ENCODE measurements around the gene MMP2. TPM values are rescaled to one million over a fixed set of nuclear protein-coding genes. Genes with fewer than 3 reads are reported as not detected.

MMP2 gene
- total RNA-seq, 3 donors from 2014 or later, result 113 to 1,485 (median 459) TPM

DNA sequence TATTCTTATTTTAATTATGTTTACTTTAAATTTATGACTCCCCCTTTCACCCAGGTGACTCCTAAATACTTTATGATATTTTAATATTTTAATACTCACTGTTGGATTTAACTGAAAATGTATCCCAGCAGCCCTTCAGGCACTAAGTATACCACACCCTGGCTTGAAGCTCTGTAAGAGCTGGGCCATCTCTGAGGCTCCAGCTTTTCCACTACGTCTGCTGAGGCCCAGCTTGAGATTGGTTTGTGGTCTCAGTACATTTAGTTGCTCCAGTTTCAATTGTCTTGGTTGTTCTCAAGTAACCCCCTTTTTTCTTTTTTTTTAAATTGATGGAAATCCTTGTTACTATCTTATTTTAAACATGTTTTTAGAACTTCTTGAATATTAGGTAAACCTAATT is 60.5 kb downstream of the MMP2 start:
- no peak overlapping the region for H3K4me3 ChIP-seq
- peak overlapping the region; percentile 46 to 68 for H3K27ac ChIP-seq
- no peak for DNase-seq (ENCODE audit: low spot score in 2 of 2)
- TF ChIP-seq POLR2A (IDR thresholded peaks at IDR 0.05), result no peak
- TF ChIP-seq POLR2AphosphoS5 (IDR thresholded peaks at IDR 0.05), result no peak
- TF ChIP-seq, protein P1, sequence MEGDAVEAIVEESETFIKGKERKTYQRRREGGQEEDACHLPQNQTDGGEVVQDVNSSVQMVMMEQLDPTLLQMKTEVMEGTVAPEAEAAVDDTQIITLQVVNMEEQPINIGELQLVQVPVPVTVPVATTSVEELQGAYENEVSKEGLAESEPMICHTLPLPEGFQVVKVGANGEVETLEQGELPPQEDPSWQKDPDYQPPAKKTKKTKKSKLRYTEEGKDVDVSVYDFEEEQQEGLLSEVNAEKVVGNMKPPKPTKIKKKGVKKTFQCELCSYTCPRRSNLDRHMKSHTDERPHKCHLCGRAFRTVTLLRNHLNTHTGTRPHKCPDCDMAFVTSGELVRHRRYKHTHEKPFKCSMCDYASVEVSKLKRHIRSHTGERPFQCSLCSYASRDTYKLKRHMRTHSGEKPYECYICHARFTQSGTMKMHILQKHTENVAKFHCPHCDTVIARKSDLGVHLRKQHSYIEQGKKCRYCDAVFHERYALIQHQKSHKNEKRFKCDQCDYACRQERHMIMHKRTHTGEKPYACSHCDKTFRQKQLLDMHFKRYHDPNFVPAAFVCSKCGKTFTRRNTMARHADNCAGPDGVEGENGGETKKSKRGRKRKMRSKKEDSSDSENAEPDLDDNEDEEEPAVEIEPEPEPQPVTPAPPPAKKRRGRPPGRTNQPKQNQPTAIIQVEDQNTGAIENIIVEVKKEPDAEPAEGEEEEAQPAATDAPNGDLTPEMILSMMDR (IDR thresholded peaks at IDR 0.05), result no peak
- intact Hi-C loops (cut with DNase I; ENCODE audit: low total_unique reads), result no loop called here
- H3K36me3 ChIP-seq, result no peaks in the 10 kb centered on the region
- no peaks in the 10 kb centered on the region for H3K9me3 ChIP-seq
- H3K4me1 ChIP-seq, result no peaks in the 10 kb centered on the region
- no peaks in the 10 kb centered on the region for H3K27me3 ChIP-seq

DNA sequence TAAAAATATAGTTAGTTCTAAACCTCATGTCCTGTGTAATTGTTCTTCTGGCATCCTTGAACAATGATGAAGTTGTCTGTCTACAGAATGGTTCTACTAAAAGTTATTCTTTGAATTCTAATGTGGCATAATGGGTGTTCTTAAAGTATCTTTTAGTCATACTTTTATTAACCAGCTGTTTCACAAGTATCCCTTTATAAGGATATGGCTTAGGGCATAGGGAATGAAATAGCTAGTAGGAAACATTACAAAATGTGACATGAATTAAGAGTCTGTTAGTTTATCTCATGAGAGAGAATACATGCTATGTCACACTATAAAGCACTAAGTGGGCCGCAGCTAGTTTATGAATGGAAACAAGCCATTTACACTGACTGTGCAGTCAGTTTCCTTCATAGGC is 61.2 kb downstream of the MMP2 start:
- intact Hi-C loops (cut with DNase I; ENCODE audit: low total_unique reads), result no loop called here
- H3K4me1 ChIP-seq, result no peaks in the 10 kb centered on the region

DNA sequence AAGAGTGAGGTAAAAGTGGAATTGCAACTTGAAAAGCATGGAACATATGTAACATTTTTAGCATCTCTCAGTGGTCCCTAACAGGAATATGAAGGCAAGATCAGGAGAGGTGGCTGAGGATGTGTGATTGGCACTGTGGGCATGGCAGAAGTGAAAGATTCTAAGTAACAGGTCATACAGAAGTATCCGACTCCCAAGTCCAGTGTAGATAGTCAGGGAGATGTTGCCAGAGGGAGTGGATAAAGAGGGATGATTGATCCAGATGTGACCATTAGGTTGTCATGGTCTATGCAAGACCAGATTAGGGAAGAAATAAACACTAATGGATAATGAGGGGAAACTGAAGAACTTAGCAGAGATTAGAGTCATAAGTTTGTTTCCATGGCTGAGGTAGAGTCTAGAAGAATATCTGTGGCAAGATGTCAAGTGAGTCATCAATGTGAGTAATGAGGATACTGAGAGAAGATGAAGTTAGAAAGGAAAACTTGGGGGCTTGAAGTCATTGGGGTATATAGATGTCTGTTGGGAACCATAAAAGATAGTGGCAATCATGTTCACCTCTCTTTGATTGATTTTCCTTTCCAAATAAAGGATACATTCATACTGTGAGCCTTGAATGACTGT is 63.6 kb downstream of the MMP2 start:
- TF ChIP-seq POLR2A (IDR thresholded peaks at IDR 0.05) (no peak), POLR2AphosphoS5 (IDR thresholded peaks at IDR 0.05) (no peak)
- TF ChIP-seq, protein P1 (IDR thresholded peaks at IDR 0.05), result no peak
- H3K4me3 ChIP-seq, result no peak overlapping the region
- H3K9me3 ChIP-seq, result no peaks in the 10 kb centered on the region
- intact Hi-C loops (cut with DNase I; ENCODE audit: low total_unique reads), result no loop called here
- H3K27me3 ChIP-seq, result no peaks in the 10 kb centered on the region
- no peaks in the 10 kb centered on the region for H3K4me1 ChIP-seq
- no peak overlapping the region for H3K27ac ChIP-seq
- no peak for DNase-seq (ENCODE audit: low spot score in 2 of 2)
- no peaks in the 10 kb centered on the region for H3K36me3 ChIP-seq

More for the DNA sequence above, 61.2 kb downstream of the MMP2 start:
- TF ChIP-seq POLR2AphosphoS5 (IDR thresholded peaks at IDR 0.05) (no peak), POLR2A (IDR thresholded peaks at IDR 0.05) (no peak)
- TF ChIP-seq, protein P1 (IDR thresholded peaks at IDR 0.05), result no peak
- Histone ChIP-seq H3K27ac (peak overlapping the region; percentile 46 to 68), H3K4me3 (no peak overlapping the region), H3K36me3 (no peaks in the 10 kb centered on the region), H3K9me3 (no peaks in the 10 kb centered on the region), H3K27me3 (no peaks in the 10 kb centered on the region)
- DNase-seq (ENCODE audit: low spot score in 2 of 2), result no peak

DNA sequence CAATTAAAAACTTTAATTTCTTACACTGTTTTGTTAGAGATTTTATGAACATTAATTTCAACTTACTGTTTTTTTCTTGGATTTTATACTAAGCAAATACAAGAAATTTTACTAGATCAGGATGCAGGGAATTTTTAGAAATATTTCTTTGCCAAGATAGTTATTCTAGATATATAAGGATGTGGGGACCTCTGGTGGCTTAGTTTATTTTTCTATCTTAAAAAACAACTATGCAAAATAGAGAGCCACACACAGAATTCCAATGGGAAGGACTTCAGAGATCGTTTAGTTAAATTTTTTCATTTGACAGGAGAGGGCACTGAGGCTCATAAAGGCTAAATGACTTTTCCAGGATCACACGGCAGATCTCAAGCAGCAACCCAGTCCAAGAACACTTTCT is 64.5 kb downstream of the MMP2 start:
- intact Hi-C loops (cut with DNase I; ENCODE audit: low total_unique reads), result no loop called here

DNA sequence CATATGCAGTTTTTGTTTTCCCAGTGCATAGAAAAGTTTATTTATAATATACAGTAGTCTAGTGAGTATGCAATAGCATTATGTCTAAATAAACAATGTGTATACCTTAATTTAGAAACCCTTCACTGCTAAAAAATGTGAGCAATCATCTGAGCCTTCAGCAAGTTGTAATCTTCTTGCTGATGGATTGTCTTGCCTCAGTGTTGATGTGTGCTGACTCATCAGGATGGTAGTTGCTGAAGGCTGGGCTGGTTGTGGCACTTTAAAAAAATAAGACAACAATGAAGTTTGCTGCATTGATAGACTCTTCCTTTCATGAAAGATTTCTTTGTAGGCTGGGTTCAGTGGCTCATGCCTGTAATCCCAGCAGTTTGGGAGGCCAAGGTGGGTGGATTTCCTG is 73.6 kb downstream of the MMP2 start:
- TF ChIP-seq POLR2AphosphoS5 (IDR thresholded peaks at IDR 0.05) (no peak), POLR2A (IDR thresholded peaks at IDR 0.05) (no peak)
- TF ChIP-seq, protein P1 (IDR thresholded peaks at IDR 0.05), result no peak
- H3K27me3 ChIP-seq, result no peaks in the 10 kb centered on the region
- no peaks in the 10 kb centered on the region for H3K36me3 ChIP-seq
- peaks cover 0 to 4% of the 10 kb centered on the region in 2 donors for H3K9me3 ChIP-seq
- intact Hi-C loops (cut with DNase I; ENCODE audit: low total_unique reads), result loop anchor here (10.0 kb wide), 1 partner anchor 762 kb away; no protein-coding TSS in a partner anchor
- no peaks in the 10 kb centered on the region for H3K4me1 ChIP-seq
- no peak for DNase-seq (ENCODE audit: low spot score in 2 of 2)
- H3K4me3 ChIP-seq, result no peak overlapping the region
- H3K27ac ChIP-seq, result no peak overlapping the region

More for the DNA sequence above, 64.5 kb downstream of the MMP2 start:
- DNase-seq (ENCODE audit: low spot score in 2 of 2), result no peak
- TF ChIP-seq, protein P1 (IDR thresholded peaks at IDR 0.05), result peak in 2 of 3 donors; percentile 43 to 56
- TF ChIP-seq POLR2A (IDR thresholded peaks at IDR 0.05), result no peak
- no peaks in the 10 kb centered on the region for H3K9me3 ChIP-seq
- no peaks in the 10 kb centered on the region for H3K4me1 ChIP-seq
- H3K36me3 ChIP-seq, result no peaks in the 10 kb centered on the region
- H3K27me3 ChIP-seq, result no peaks in the 10 kb centered on the region
- no peak overlapping the region for H3K27ac ChIP-seq
- no peak overlapping the region for H3K4me3 ChIP-seq
